Esophagus squamous epithelium (tissue), 5 donors: Measurements from ENCODE around the gene AQP12B. TPM values are rescaled to one million over a fixed set of nuclear protein-coding genes. Genes with fewer than 3 reads are reported as not detected.
"Not testable (repeated sequence)": the region's sequence is repeated elsewhere in the genome, so short reads cannot be mapped to it uniquely, and the experiment has no call there.

Source experiments
- DNase-seq: peaks from one replicate; lab custom pipeline; 2025; lab: John Stamatoyannopoulos, UW
- H3K27ac ChIP-seq, 4 donors: fragments of 200-600 bp; sonication (generic); one replicate each; pipeline ENCODE4 v1.5.1; 2016 to 2019; ENCODE audit warnings: mild to moderate bottlenecking in 1 of 4
- H3K27me3 ChIP-seq, 4 donors: fragments of 200-600 bp; sonication (generic); 1 replicate in 3 of 4; 2 replicates in 1 of 4; pipeline versions ENCODE4 v1.5.1 to v1.6.0; 2017 to 2021; ENCODE audit warnings: antibody characterized with exemption in 1 of 4
- H3K36me3 ChIP-seq, 3 donors: fragments of 200-600 bp; sonication (generic); one replicate each; pipeline ENCODE4 v1.5.1; 2016 to 2019
- H3K4me1 ChIP-seq, 3 donors: fragments of 200-600 bp; sonication (generic); one replicate each; pipeline ENCODE4 v1.5.1; 2017 to 2019
- H3K4me3 ChIP-seq, 4 donors: fragments of 200-600 bp; sonication (generic); 1 replicate in 3 of 4; 2 replicates in 1 of 4; pipeline ENCODE4 v1.5.1; 2016 to 2019; ENCODE audit warnings: mild to moderate bottlenecking in 2 of 4, moderate library complexity in 1 of 4
- H3K9me3 ChIP-seq, 3 donors: fragments of 200-600 bp; sonication (generic); one replicate each; pipeline ENCODE4 v1.5.1; 2016 to 2019
- POLR2A ChIP-seq, 4 donors: fragments of 450-650 bp; IDR thresholded peaks; one replicate each; pipeline ENCODE4 v1.6.1; 2017; ENCODE audit warnings: antibody characterized with exemption in 4 of 4, mild to moderate bottlenecking in 4 of 4, moderate library complexity in 3 of 4
- WGBS, 2 donors: methylation state at CpG; one replicate each; pipeline ENCODE4 v1.1.5; 2018; 5-methylcytosine and 5-hydroxymethylcytosine counted together
- intact Hi-C: fragments of 100-400 bp; cut with DNase I; formaldehyde crosslinking; loops from one replicate; pipeline ENCODE4 v1.15.0; 2022
- total RNA-seq, 4 donors: library from RNA; depleted of rRNA; stranded (reverse); fragments of >200 nt; gene quantifications; one replicate each; pipeline ENCODE4 v1.1.0, GENCODE V29; 2016
- TF ChIP-seq, protein P1 (sequence below), 6 experiments: fragments of 450-650 bp in 4 of 6; fragments of 200-600 bp in 2 of 6; sonication (generic) in 2 of 6; IDR thresholded peaks; one replicate each; pipeline ENCODE4 v1.5.1; 2016 to 2019; ENCODE audit warnings: antibody characterized with exemption in 6 of 6, mild to moderate bottlenecking in 4 of 6, moderate library complexity in 4 of 6
- donor health status: DM: yes; HTN: yes; CAD: no.

AQP12B gene, protein sequence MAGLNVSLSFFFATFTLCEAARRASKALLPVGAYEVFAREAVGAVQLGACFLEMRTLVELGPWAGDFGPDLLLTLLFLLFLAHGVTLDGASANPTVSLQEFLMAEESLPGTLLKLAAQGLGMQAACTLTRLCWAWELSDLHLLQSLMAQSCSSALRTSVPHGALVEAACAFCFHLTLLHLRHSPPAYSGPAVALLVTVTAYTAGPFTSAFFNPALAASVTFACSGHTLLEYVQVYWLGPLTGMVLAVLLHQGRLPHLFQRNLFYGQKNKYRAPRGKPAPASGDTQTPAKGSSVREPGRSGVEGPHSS
- total RNA-seq: not detected

DNA sequence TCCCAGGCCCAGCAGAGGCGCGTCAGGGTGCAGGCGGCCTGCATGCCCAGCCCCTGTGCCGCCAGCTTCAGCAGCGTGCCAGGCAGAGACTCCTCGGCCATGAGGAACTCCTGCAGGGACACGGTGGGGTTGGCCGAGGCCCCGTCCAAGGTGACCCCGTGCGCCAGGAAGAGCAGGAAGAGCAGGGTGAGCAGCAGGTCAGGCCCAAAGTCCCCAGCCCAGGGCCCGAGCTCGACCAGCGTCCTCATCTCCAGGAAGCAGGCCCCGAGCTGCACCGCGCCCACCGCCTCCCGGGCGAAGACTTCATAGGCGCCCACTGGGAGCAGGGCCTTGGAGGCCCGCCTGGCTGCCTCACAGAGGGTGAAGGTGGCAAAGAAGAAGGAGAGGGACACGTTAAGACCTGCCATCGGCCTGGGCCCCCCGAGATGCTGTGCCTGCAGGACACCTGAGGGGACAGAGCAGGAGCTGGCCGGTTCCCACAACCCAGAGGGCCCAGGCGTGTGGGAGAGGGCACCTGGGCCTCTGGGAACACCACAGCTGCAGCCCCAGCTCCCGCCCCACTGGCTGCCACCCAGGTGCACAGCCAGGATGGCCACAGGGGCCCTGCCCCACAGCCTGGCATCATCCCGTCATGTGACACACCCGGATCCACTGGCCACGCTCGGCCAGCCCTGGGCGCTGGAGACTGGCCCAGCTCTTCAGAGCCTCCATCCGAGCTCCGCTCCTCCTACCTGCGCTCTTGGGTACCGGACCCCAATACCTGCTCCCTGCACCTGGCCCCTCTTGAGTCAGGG is at the start of gene AQP12B:
AQP12B (minus strand) TSS at position 455 of the 794 bp plus-strand sequence; CDS start at position 407, 48 bp downstream.
- H3K4me3 ChIP-seq, intact Hi-C loops, H3K36me3 ChIP-seq, H3K4me1 ChIP-seq, H3K9me3 ChIP-seq, DNase-seq, H3K27ac ChIP-seq: not testable (repeated sequence)
- H3K27me3 ChIP-seq: peaks cover 0 to 10% (median 0%) of the 10 kb centered on the region in 4 donors
- WGBS, 2 donors: 80% methylated on average over 2 of the region's 37 CpGs; no CpG with 5 or more reads in 1 of the 2 donors

DNA sequence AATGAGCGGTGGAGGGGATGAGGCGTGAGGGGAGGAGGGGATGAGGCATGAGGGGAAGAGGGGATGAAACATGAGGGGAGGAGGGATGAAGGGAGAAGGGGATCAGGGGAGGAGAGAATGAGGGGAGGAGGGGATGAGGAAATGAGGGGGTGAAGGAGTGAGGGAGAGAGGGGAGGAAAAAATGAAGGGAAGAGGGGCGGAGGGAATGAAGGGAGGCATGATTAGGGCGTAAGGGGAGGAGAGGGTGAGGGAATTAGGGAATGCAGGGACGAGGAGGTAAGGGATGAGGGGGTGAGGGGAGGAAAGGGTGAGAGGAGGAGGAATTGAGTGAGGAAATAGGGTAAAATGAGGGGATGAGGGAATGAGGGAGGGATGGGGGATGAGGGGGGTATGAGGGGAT is 49.5 kb upstream of the AQP12B start:
- Histone ChIP-seq H3K4me3 (no peak overlapping the region), H3K4me1 (no peaks in the 10 kb centered on the region), H3K9me3 (no peaks in the 10 kb centered on the region), H3K27me3 (peaks cover 0 to 85% (median 0%) of the 10 kb centered on the region in 4 donors), H3K36me3 (no peaks in the 10 kb centered on the region), H3K27ac (no peak overlapping the region)
- intact Hi-C loops: no loop called here
- TF ChIP-seq, protein P1, sequence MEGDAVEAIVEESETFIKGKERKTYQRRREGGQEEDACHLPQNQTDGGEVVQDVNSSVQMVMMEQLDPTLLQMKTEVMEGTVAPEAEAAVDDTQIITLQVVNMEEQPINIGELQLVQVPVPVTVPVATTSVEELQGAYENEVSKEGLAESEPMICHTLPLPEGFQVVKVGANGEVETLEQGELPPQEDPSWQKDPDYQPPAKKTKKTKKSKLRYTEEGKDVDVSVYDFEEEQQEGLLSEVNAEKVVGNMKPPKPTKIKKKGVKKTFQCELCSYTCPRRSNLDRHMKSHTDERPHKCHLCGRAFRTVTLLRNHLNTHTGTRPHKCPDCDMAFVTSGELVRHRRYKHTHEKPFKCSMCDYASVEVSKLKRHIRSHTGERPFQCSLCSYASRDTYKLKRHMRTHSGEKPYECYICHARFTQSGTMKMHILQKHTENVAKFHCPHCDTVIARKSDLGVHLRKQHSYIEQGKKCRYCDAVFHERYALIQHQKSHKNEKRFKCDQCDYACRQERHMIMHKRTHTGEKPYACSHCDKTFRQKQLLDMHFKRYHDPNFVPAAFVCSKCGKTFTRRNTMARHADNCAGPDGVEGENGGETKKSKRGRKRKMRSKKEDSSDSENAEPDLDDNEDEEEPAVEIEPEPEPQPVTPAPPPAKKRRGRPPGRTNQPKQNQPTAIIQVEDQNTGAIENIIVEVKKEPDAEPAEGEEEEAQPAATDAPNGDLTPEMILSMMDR (IDR thresholded peaks at IDR 0.05): no peak
- TF ChIP-seq POLR2A (IDR thresholded peaks at IDR 0.05): no peak
- DNase-seq: no peak
- WGBS, 2 donors: 74 to 76% methylated on average over 5 of the region's 5 CpGs

DNA sequence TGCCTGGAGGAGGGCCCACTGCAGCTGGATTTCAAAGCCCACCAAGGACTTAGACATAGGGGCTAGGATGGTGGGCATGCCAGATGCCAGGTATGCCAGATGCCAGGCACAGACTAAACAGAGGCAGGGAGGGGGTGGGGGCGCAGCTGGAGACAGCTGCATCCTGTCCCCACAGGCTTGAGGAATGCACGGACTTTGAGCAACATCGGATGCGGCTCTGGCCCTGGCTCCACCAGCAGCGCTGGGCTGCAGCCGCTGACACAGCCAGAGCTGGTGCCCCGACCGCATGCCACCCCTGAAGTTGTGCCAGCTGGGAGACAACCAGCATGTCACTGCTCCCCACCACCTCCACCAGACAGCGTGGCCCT is 48.5 kb upstream of the AQP12B start:
- WGBS, 2 donors: 41% methylated on average over 5 of the region's 9 CpGs; no CpG with 5 or more reads in 1 of the 2 donors
- DNase-seq: no peak
- Histone ChIP-seq H3K4me3 (no peak overlapping the region), H3K4me1 (no peaks in the 10 kb centered on the region), H3K27ac (no peak overlapping the region), H3K36me3 (no peaks in the 10 kb centered on the region), H3K9me3 (no peaks in the 10 kb centered on the region), H3K27me3 (peaks cover 0 to 75% (median 0%) of the 10 kb centered on the region in 4 donors)
- TF ChIP-seq POLR2A (IDR thresholded peaks at IDR 0.05): no peak
- TF ChIP-seq, protein P1 (IDR thresholded peaks at IDR 0.05): no peak
- intact Hi-C loops: no loop called here

DNA sequence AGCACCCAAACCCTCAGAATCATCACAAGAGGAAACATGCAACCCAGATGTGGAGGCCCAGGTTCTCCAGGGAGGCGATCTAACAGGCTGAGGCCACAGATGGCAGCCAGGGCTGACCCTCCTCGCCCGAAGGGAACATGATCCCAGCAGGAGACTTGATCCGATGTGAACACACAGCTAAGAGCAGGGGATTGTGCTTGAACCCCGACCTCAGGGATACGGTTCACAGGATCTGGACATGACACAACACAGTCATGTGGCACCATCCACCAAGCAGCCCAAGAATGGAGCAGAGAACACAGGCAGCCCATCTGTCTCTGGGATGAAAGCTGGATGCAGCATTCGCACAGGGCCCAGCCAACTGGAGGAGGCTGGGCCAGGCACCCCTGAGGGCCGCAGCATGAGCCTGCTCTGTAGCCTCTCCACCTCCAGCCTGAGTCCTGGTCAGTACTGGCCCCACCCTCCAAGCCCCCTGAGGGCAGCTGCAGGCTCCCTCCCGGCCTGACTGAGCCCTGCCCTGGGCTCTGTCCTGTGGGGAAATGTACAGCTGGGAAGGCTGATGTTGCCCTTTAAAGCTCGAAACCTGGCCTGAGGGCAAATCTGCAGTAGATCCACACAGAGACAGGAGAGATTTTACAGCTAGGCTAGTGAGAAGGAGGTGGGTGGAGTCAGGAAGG is 48.0 kb upstream of the AQP12B start:
- Histone ChIP-seq H3K9me3 (no peaks in the 10 kb centered on the region), H3K27me3 (peaks cover 0 to 69% (median 0%) of the 10 kb centered on the region in 4 donors), H3K4me3 (no peak overlapping the region), H3K4me1 (no peaks in the 10 kb centered on the region), H3K27ac (no peak overlapping the region), H3K36me3 (no peaks in the 10 kb centered on the region)
- DNase-seq: no peak
- TF ChIP-seq, protein P1 (IDR thresholded peaks at IDR 0.05): no peak
- TF ChIP-seq POLR2A (IDR thresholded peaks at IDR 0.05): no peak
- WGBS, 2 donors: 58 to 66% methylated on average over 3 to 4 of the region's 10 CpGs
- intact Hi-C loops: no loop called here

DNA sequence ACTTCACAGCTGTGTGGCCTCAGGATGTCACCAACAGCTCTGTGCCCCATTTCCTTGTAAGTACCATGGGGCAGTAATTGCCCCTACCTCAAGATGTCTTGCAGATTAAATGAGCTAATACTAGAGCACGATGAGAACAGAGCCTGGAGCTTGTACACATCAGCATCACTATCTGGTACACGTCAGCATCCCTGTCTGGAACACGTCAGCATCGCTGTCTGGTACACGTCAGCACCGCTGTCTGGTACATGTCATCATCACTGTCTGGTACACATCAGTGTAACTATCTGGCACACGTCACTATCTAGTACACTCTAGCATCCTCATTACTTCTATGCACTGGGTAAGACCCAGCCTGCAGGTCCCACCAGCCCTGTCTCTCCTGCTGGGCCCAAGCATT is 46.1 kb upstream of the AQP12B start:
- H3K27ac ChIP-seq: no peak overlapping the region
- H3K4me3 ChIP-seq: no peak overlapping the region
- intact Hi-C loops: no loop called here
- H3K9me3 ChIP-seq: no peaks in the 10 kb centered on the region
- no peaks in the 10 kb centered on the region for H3K36me3 ChIP-seq
- TF ChIP-seq, protein P1 (IDR thresholded peaks at IDR 0.05): no peak
- no peak for TF ChIP-seq POLR2A (IDR thresholded peaks at IDR 0.05)
- H3K4me1 ChIP-seq: no peaks in the 10 kb centered on the region
- WGBS, 2 donors: 67 to 78% methylated on average over 7 of the region's 7 CpGs
- no peak for DNase-seq
- H3K27me3 ChIP-seq: peaks cover 0 to 55% (median 0%) of the 10 kb centered on the region in 4 donors
